B cell (primary cell): Measurements from ENCODE around the gene MFSD2A.

ENCODE experiments used
- CTCF ChIP-seq: fragments of 200-600 bp; IDR thresholded peaks from one replicate; pipeline ENCODE4 v1.8.0; 2022; ENCODE audit warnings: antibody characterized with exemption, mild to moderate bottlenecking
- EZH2 ChIP-seq: IDR thresholded peaks from 2 replicates; pipeline ENCODE4 v1.6.1; 2012; ENCODE audit warnings: borderline replicate concordance, low read depth, mild to moderate bottlenecking, moderate library complexity, low read length; ENCODE audit not compliant: insufficient read depth, poor library complexity, severe bottlenecking

- TF ChIP-seq EZH2 (no peak), CTCF (no peak)
Measured at GRCh38 chr1:39970274-39970673, 15.3 kb downstream of the MFSD2A start.
